ENCODE results near the gene SLC52A3. TPM values are rescaled to one million over a fixed set of nuclear protein-coding genes. Genes with fewer than 3 reads are reported as not detected.
"Not testable (repeated sequence)": the region's sequence is repeated elsewhere in the genome, so short reads cannot be mapped to it uniquely, and the experiment has no call there.

The SLC52A3 gene
- total RNA-seq (2014; rRNA removed; shearing (Covaris generic)), result 0.11 TPM in 1 of 2 replicates, not detected in the other
- polyA plus RNA-seq (2015; cell fraction: cytosol; rRNA removed), result 0.03 and 0.18 TPM in 2 replicates
- 0.15 TPM in 1 of 2 replicates, not detected in the other for polyA plus RNA-seq (2015; cell fraction: nucleus; rRNA removed)

- peak; percentile 18 for DNase-seq (ENCODE audit: low read depth)
Measured at GRCh38 chr20:768426-768978, at the start of gene SLC52A3. TSS of gene SLC52A3 (minus strand) at chr20:768500. CDS start at chr20:765774, 2,726 bp downstream.

GRCh38 chr20:815914-816606, 47.8 kb upstream of the SLC52A3 start:
- peak; percentile 50 for DNase-seq (ENCODE audit: low read depth)

DNA sequence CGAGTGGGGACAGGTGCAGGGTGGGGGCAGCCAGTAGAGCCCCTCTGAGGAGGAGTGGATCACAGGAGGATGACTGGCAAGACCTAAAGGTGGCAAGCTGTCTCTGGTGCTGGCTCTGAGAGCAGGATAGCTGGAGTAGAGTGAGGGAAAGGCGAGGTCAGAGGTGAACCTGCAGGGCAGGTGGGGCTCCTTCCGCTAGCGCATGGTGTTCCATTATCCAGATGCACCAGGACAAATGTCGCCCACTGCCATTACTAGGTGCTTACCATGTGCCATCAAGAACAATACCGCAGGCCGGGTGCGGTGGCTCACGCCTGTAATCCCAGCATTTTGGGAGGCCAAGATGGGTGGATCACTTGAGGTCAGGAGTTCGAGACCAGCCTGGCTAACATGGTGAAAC, 46.9 kb upstream of the SLC52A3 start:
- no peak for DNase-seq (ENCODE audit: low read depth)

GRCh38 chr20:813390-813789, 45.1 kb upstream of the SLC52A3 start:
- DNase-seq (ENCODE audit: low read depth), result no peak

- DNase-seq (ENCODE audit: low read depth), result not testable (repeated sequence)
Measured at GRCh38 chr20:812435-812814, 44.1 kb upstream of the SLC52A3 start.

- not testable (repeated sequence) for DNase-seq (ENCODE audit: low read depth)
Measured at GRCh38 chr20:811776-812434, 43.6 kb upstream of the SLC52A3 start.

DNA sequence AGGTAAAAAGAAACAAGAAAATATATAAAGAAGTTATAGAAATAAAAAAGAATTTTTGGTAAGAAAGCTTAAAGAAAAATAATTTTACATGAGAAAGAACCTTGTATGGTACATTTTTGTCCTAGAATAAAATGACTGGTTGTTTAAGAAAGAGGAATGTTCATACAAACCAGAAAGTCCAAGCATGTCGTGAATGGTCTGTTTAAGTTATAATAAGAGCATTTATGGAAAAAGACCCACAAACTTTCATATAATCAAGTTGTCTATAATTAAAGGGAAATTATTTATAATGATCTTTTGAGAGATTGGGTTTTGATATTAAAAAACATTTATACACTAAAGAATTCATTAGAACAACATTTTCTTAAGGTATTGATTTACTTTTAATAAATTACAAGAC, 37.4 kb upstream of the SLC52A3 start:
- DNase-seq (ENCODE audit: low read depth), result no peak

DNA sequence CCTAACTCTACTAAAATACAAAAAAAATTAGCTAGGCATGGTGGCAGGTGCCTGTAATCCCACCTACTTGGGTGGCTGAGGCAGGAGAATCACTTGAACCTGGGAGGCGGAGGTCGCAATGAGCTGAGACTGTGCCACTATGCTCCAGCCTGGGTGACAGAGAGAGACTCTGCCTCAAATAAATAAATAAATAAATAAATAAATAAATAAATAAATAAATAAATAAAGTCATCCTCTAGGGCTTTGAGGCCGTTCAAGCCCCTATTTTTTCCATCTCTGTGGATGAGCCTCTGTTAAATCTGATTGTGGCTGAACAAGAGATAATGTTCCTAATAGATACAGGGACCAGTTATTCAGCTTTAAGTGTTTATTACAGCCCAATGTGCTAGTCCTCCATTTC, 33.4 kb upstream of the SLC52A3 start:
- DNase-seq (ENCODE audit: low read depth), result no peak

- not testable (repeated sequence) for DNase-seq (ENCODE audit: low read depth)
Measured at GRCh38 chr20:800026-800425, 31.7 kb upstream of the SLC52A3 start.

- not testable (repeated sequence) for DNase-seq (ENCODE audit: low read depth)
Measured at GRCh38 chr20:798746-799145, 30.4 kb upstream of the SLC52A3 start.

DNA sequence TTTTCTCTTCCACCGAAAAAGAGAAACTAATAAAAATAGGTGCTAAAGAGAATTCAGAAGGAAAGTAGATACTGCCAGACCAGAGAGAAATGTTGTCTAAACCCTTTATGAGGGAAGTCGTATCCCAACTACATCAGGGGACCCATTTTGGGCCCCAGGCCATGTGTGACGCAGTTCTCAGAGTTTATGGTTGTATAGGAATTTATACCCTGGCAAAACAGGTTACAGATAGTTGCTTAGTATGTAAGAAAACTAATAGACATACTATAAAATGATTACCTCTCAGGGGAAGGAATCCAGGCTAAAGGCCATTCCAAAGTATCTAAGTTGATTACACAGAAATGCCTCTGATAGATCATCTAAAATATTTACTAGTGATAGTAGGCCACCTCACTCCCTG, 28.6 kb upstream of the SLC52A3 start:
- no peak for DNase-seq (ENCODE audit: low read depth)

DNA sequence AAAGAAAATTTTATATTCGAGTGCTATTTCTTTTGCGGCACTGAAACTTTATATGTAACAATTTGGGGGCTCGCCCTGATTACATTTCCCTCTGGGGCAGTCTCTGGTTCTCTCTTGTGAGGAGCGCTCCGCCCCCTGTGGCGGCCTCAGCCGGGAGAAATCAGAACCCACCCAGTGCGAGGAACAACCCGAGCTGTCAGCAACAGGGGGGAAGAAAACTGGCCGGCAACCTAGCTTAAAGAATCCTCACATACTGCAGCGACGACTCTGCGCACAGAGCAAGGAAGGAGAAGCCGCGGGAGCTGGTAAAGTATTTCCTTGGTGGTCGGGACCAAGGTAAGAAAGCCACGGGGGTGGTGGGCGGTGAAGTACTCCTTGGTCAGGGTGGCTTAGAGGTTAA, 23.9 kb upstream of the SLC52A3 start:
- no peak for DNase-seq (ENCODE audit: low read depth)

DNA sequence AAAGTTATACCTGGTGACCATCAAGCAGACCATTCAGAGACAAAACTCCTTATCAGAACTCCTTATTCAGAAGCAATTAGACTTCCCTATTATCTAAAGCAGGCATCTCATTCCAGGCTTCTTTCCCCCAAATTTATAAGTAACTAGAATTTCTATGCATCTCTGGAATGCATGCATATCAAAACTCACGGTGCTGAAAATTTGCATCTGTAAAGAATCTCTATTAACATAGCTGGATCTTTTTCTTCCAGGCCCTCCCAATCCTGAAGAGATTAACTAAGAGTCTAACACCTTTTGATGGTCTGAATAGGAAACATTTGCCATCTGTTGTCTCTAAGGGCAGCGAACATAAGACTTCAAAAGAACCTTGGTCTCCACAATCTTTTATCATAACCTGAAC, 22.8 kb upstream of the SLC52A3 start:
- DNase-seq (ENCODE audit: low read depth), result no peak

DNA sequence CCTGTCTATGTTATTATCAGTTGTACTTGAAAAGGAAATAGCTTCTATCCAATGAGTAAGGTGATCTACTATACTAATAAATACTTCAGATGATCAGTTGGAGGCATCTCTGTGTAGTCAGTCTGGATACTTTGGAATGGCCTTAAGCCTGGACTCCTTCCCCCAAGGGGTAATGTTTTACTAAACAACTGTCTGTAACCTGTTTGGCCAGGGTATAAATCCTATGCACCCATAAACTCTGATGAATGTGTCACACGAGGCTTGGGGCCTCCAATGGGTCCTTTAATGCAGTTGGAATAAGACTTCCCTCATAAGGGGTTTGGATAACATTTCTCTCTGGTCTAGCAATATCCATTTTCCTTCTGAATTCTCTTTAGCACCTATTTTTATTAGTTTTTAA, 19.5 kb upstream of the SLC52A3 start:
- DNase-seq (ENCODE audit: low read depth), result no peak

- no peak for DNase-seq (ENCODE audit: low read depth)
Measured at GRCh38 chr20:779771-780170, 11.5 kb upstream of the SLC52A3 start.

DNA sequence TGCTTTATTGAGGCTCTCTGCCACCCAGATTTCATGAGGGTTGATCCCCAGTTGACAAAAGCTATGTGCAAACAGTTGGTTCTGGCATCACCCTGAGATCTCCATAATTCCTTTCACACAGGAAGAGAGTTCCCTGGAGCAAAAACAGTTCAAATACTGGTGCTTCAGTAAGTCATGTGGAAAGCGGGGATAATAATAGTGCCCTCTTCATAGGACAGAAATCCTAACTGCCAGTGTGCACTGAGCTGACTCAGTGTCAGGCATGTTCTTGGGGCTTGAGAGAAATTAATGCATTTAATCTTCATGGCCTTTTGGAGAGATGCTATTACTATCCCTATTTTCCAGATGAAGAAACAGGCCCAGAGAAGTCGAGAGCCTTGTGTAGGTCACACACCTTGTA, 7.9 kb upstream of the SLC52A3 start:
- no peak for DNase-seq (ENCODE audit: low read depth)

DNA sequence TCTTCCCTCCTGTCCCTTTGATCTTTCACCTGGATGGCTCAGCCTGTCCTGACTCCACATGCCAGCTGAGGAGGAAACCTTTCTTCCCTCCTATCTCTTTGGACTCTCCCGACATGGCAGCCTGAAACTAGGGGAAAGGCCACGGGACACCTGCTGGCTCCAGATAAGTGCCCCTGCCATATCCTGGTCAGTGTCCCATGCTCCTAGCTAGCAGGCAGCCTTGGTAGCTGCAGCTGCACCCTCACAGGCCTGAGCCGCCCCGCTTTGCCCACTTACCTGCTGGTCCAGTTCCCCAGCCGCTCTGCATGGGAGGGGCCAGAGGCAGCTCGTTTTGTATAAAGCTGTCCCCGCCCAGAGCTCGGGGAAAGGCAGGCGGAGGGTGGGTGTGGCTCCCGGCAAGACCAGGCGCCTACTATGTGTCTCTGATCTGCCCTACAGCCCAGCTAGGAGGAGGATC, 7.4 kb upstream of the SLC52A3 start:
- no peak for DNase-seq (ENCODE audit: low read depth)

DNA sequence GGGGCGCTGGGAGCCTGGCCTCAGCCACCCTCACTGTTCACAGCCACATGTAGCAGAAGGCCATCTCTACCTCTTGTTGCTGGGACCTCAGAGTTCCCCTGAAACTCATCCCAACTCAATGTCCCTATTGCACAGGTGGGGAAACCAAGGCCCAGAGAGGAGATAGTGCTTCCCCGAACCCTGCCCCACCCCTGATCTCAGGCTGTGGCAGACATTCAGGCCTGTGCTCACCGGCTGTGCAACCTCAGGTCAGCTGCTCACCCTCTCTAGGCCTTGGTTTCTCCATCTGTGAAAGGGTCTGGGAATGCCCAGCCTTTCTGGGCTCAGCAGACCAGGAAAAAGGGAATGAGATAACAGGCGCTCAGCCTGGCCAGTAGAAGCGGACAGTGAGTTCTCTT, 6.4 kb upstream of the SLC52A3 start:
- DNase-seq (ENCODE audit: low read depth), result no peak

DNA sequence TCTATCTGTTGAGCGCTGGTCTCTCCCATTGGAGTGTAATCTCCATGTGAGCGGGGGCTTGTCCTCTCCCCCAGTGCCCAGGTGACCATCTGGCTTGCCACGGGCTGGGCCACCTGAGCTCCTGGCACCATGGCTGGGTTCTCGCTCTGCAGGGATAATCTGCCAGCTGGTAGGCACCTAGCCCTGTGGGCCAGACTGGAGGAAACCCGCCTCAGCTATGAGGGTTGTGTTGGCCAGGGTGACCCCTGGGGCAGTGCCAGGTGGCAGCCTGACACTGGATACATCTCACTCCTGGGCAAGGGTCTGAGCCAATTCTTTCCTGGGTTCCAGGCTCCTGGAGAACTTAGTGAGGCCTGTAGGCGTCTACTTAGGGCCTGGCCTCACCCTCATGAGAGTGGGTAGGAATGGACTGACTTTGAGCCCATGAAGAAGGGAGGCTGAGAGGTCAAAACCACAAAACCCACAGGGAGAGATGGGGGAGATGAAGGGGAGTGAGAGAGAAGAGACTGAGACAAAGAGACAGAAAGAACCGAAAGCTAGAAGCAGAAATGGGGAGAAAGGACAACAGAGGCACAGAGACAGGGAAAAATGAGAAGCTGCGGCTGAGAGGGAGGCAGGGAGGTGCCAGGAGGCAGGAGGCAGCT, 5.8 kb upstream of the SLC52A3 start:
- DNase-seq (ENCODE audit: low read depth), result no peak

- DNase-seq (ENCODE audit: low read depth), result no peak
Measured at GRCh38 chr20:772806-773205, 4.5 kb upstream of the SLC52A3 start.

GRCh38 chr20:771741-772464, 3.6 kb upstream of the SLC52A3 start:
- DNase-seq (ENCODE audit: low read depth), result no peak
